SK-N-SH (cell line): ENCODE data around the gene MYL6B. TPM values are rescaled to one million over a fixed set of nuclear protein-coding genes. Genes with fewer than 3 reads are reported as not detected.

Source experiments
- CTCF ChIA-PET: fragments of 300-600, 350-600 bp; formaldehyde crosslinking; extraction: SDS; loops from one replicate; lab custom pipeline; 2021; lab: Yijun Ruan, JAX
- POLR2A ChIA-PET: fragments of 350-600 bp; sonication (Branson Sonifier 250); formaldehyde crosslinking; extraction: SDS; loops from one replicate; lab custom pipeline; 2020; ENCODE audit warnings: antibody characterized with exemption, inconsistent platforms; lab: Yijun Ruan, JAX
- DNase-seq: peaks from one replicate; pipeline ENCODE4 v3.0.0; 2012
- H2AFZ ChIP-seq: fragments of 200-600 bp; sonication (generic); 2 replicates; pipeline ENCODE4 v1.8.1; 2016; ENCODE audit warnings: antibody characterized with exemption, mild to moderate bottlenecking, low read depth
- H3F3A ChIP-seq: fragments of 200-600 bp; sonication (generic); replicated peaks from 2 replicates; pipeline ENCODE3; 2016; ENCODE audit warnings: antibody characterized with exemption, mild to moderate bottlenecking; ENCODE audit not compliant: insufficient read depth
- H3K27ac ChIP-seq, 2 experiments: fragments of 200-500 bp in 1 of 2; fragments of 200-600 bp in 1 of 2; sonication (Bioruptor generic) in 1 of 2; sonication (generic), shearing (Covaris generic) in 1 of 2; 2 replicates each; pipeline versions ENCODE4 v1.5.1 to v1.6.1; 2014 to 2016; ENCODE audit warnings: low read depth in 2 of 2, inconsistent platforms in 1 of 2, low read length in 1 of 2, mild to moderate bottlenecking in 1 of 2, mixed read lengths in 1 of 2
- H3K27me3 ChIP-seq: fragments of 200-600 bp; sonication (generic), shearing (Covaris generic); 2 replicates; pipeline ENCODE4 v1.6.1; 2016; ENCODE audit warnings: mixed run types; ENCODE audit not compliant: insufficient read depth
- H3K36me3 ChIP-seq, 2 experiments: fragments of 200-500 bp in 1 of 2; fragments of 200-600 bp in 1 of 2; sonication (Bioruptor generic) in 1 of 2; sonication (generic) in 1 of 2; replicated peaks in 1 of 2; 2 replicates each; pipeline versions ENCODE3 to v1.5.1; 2014 to 2016; ENCODE audit warnings: low read length in 1 of 2, mild to moderate bottlenecking in 1 of 2; ENCODE audit not compliant: insufficient read depth in 2 of 2, control insufficient read depth in 1 of 2
- H3K4me1 ChIP-seq, 2 experiments: fragments of 200-500 bp in 1 of 2; fragments of 200-600 bp in 1 of 2; sonication (Bioruptor generic) in 1 of 2; sonication (generic), shearing (Covaris generic) in 1 of 2; 2 replicates each; pipeline versions ENCODE4 v1.5.1 to v1.6.1; 2014 to 2016; ENCODE audit warnings: low read depth in 1 of 2, low read length in 1 of 2, mixed run types in 1 of 2; ENCODE audit not compliant: insufficient read depth in 2 of 2, control insufficient read depth in 1 of 2
- H3K4me2 ChIP-seq: fragments of 200-600 bp; sonication (generic), shearing (Covaris generic); 2 replicates; pipeline ENCODE4 v1.6.1; 2017; ENCODE audit warnings: mixed run types
- H3K4me3 ChIP-seq, 2 experiments: fragments of 200-500 bp in 1 of 2; fragments of 200-600 bp in 1 of 2; sonication (Bioruptor generic) in 1 of 2; sonication (generic), shearing (Covaris generic) in 1 of 2; 2 replicates each; pipeline versions ENCODE4 v1.5.1 to v1.8.1; 2014 to 2016; ENCODE audit warnings: low read depth in 2 of 2, inconsistent platforms in 1 of 2, low read length in 1 of 2, mild to moderate bottlenecking in 1 of 2, mixed read lengths in 1 of 2, moderate library complexity in 1 of 2
- H3K79me2 ChIP-seq: fragments of 200-600 bp; sonication (generic); 2 replicates; pipeline ENCODE4 v1.8.1; 2017; ENCODE audit warnings: mild to moderate bottlenecking; ENCODE audit not compliant: insufficient read depth
- H3K9ac ChIP-seq: fragments of 200-600 bp; sonication (generic); 2 replicates; pipeline ENCODE4 v1.6.1; 2017; ENCODE audit warnings: mixed run types
- H3K9me2 ChIP-seq: fragments of 200-600 bp; sonication (generic); 2 replicates; pipeline ENCODE4 v1.6.1; 2017; ENCODE audit warnings: mixed run types
- H3K9me3 ChIP-seq: fragments of 200-600 bp; sonication (generic); 2 replicates; pipeline ENCODE4 v1.6.1; 2017; ENCODE audit warnings: mixed run types, mild to moderate bottlenecking, moderate library complexity
- H4K20me1 ChIP-seq: fragments of 200-600 bp; sonication (generic); 2 replicates; pipeline ENCODE4 v1.6.1; 2017; ENCODE audit warnings: mild to moderate bottlenecking, mixed run types; ENCODE audit not compliant: insufficient read depth
- CTCF ChIP-seq: fragments of 200-600 bp; sonication (generic); IDR thresholded peaks from 2 replicates; pipeline ENCODE4 v1.6.1; 2017; ENCODE audit warnings: antibody characterized with exemption, mild to moderate bottlenecking, moderate library complexity
- ELF1 ChIP-seq: IDR thresholded peaks from 2 replicates; pipeline ENCODE4 v1.4.0; 2012
- EP300 ChIP-seq, 2 experiments: IDR thresholded peaks; 2 replicates each; pipeline versions ENCODE4 v1.4.0 to v1.6.1; 2012; ENCODE audit warnings: borderline replicate concordance in 1 of 2, low read depth in 1 of 2, low read length in 1 of 2
- EZH2phosphoT487 ChIP-seq: fragments of 200-600 bp; sonication (generic); IDR thresholded peaks from 2 replicates; pipeline ENCODE4 v1.6.1; 2017; ENCODE audit warnings: low read depth, mixed run types, mild to moderate bottlenecking, antibody characterized with exemption, moderate library complexity, borderline replicate concordance
- FOSL2 ChIP-seq: IDR thresholded peaks from 2 replicates; pipeline ENCODE4 v1.4.0; 2012; ENCODE audit warnings: low read depth, mild to moderate bottlenecking, moderate library complexity, borderline replicate concordance
- GABPA ChIP-seq: IDR thresholded peaks from 2 replicates; pipeline ENCODE4 v1.4.0; 2012; ENCODE audit warnings: low read depth, mild to moderate bottlenecking
- GATA2 ChIP-seq: sonication (generic); formaldehyde crosslinking; IDR thresholded peaks from 2 replicates; pipeline ENCODE4 v1.5.0; 2020; ENCODE audit warnings: mild to moderate bottlenecking, missing genetic modification reagents
- IRF3 ChIP-seq: fragments of 150-350 bp; IDR thresholded peaks from 2 replicates; pipeline ENCODE4 v1.6.1; 2016; ENCODE audit warnings: mild to moderate bottlenecking, low read depth, low read length
- JUND ChIP-seq: IDR thresholded peaks from 2 replicates; pipeline ENCODE4 v1.4.0; 2012
- MAX ChIP-seq: IDR thresholded peaks from 2 replicates; pipeline ENCODE4 v1.4.0; 2012; ENCODE audit warnings: low read depth
- MEF2A ChIP-seq: IDR thresholded peaks from 2 replicates; pipeline ENCODE4 v1.4.0; 2012; ENCODE audit warnings: low read depth, borderline replicate concordance
- NFIC ChIP-seq: IDR thresholded peaks from 2 replicates; pipeline ENCODE4 v1.4.0; 2012; ENCODE audit warnings: borderline replicate concordance
- RAD21 ChIP-seq: IDR thresholded peaks from 2 replicates; pipeline ENCODE4 v1.6.1; 2012; ENCODE audit warnings: mild to moderate bottlenecking, low read length
- RCOR1 ChIP-seq: fragments of 150-350 bp; IDR thresholded peaks from 2 replicates; pipeline ENCODE4 v1.6.1; 2017; ENCODE audit warnings: antibody characterized with exemption, low read length
- RFX5 ChIP-seq: IDR thresholded peaks from 2 replicates; pipeline ENCODE4 v1.6.1; 2012; ENCODE audit warnings: mild to moderate bottlenecking, improper control_type of control experiment, low read length
- SIN3A ChIP-seq: IDR thresholded peaks from 2 replicates; pipeline ENCODE4 v1.6.1; 2012; ENCODE audit warnings: low read depth, mild to moderate bottlenecking, low read length, moderate library complexity, borderline replicate concordance
- SMC3 ChIP-seq: IDR thresholded peaks from 2 replicates; pipeline ENCODE4 v1.6.1; 2012; ENCODE audit warnings: low read depth, low read length, improper control_type of control experiment
- TAF1 ChIP-seq: IDR thresholded peaks from 2 replicates; pipeline ENCODE4 v1.6.1; 2012; ENCODE audit warnings: low read depth, mild to moderate bottlenecking, low read length, moderate library complexity, borderline replicate concordance
- TCF12 ChIP-seq: IDR thresholded peaks from 2 replicates; pipeline ENCODE4 v1.4.0; 2012
- TEAD4 ChIP-seq: IDR thresholded peaks from 2 replicates; pipeline ENCODE4 v1.4.0; 2012; ENCODE audit warnings: mild to moderate bottlenecking, borderline replicate concordance; ENCODE audit not compliant: insufficient read depth
- USF1 ChIP-seq: IDR thresholded peaks from 2 replicates; pipeline ENCODE4 v1.4.0; 2012; ENCODE audit warnings: low read depth, borderline replicate concordance
- USF2 ChIP-seq: fragments of 150-350 bp; IDR thresholded peaks from 2 replicates; pipeline ENCODE4 v1.6.1; 2017; ENCODE audit warnings: antibody characterized with exemption, low read length, low read depth, borderline replicate concordance
- YY1 ChIP-seq: IDR thresholded peaks from 2 replicates; pipeline ENCODE4 v1.4.0; 2012; ENCODE audit warnings: low read depth, mild to moderate bottlenecking
- ZBTB33 ChIP-seq: IDR thresholded peaks from 2 replicates; pipeline ENCODE4 v1.4.0; 2012; ENCODE audit warnings: low read depth, borderline replicate concordance
- whole genome bisulfite sequencing: methylation state at CpG from one replicate; pipeline ENCODE4 v1.1.6; 2017; ENCODE audit warnings: low lambda C conversion rate; 5-methylcytosine and 5-hydroxymethylcytosine counted together
- polyA plus RNA-seq, 3 experiments: library from polyadenylated mRNA; depleted of rRNA; stranded (reverse); fragments of >200 nt; gene quantifications; 2 replicates each; pipeline ENCODE4 v1.2.3, GENCODE V29; 2012

Gene MYL6B
- polyA plus RNA-seq, 1 of the 3 experiments (the other 2 are of a cell fraction): 234 TPM

- TF ChIP-seq CTCF (no peak; the same call in none of the 2 replicates), RCOR1 (peak; percentile 61; the same call in 1 of the 2 replicates), MEF2A (no peak), TCF12 (no peak), TAF1 (no peak), TEAD4 (peak; percentile 93; the same call in 1 of the 2 replicates), EZH2phosphoT487 (no peak), MAX (peak; percentile 73), SMC3 (no peak), JUND (no peak), SIN3A (no peak)
These were observed 37.7 kb downstream of the MYL6B start (continued) for GRCh38 chr12:56189918-56190694.

- H3K27ac ChIP-seq: peak overlapping the region; percentile 83 to 87; a peak in 2 of 4 replicates
- H3K36me3 ChIP-seq: peaks cover 8 to 13% of the 10 kb centered on the region in 2 experiments
- 42% methylated on average over 9 of the region's 9 CpGs for WGBS
- H3K79me2 ChIP-seq: peaks cover 32% of the 10 kb centered on the region
- H3K4me3 ChIP-seq: peak overlapping the region; percentile 87 to 91
- no peaks in the 10 kb centered on the region for H3K9me2 ChIP-seq
- H2AFZ ChIP-seq: peak overlapping the region; percentile 96
- no peak for TF ChIP-seq ZBTB33
- TF ChIP-seq GATA2 (CRISPR knock-in tag): no peak
- TF ChIP-seq FOSL2: no peak
- no peak for TF ChIP-seq USF2
- TF ChIP-seq MAX: no peak
- no peak for TF ChIP-seq EP300 (IDR thresholded peaks at IDR 0.05; ENCODE audit: borderline replicate concordance in 1 of 2, low read depth in 1 of 2, low read length in 1 of 2)
- no peak for TF ChIP-seq RFX5
- no peak for TF ChIP-seq GABPA
- TF ChIP-seq TCF12: no peak
- TF ChIP-seq ELF1: no peak
- no peak for TF ChIP-seq USF1
- TF ChIP-seq EZH2phosphoT487: no peak
- TF ChIP-seq IRF3: no peak
- TF ChIP-seq MEF2A: no peak
- TF ChIP-seq NFIC: no peak
- no peak for TF ChIP-seq RAD21
- TF ChIP-seq YY1: no peak
- peak overlapping the region; percentile 94; the same call in 1 of the 2 replicates for H3K9ac ChIP-seq
- peak overlapping the region; percentile 97 for H3K4me2 ChIP-seq
- peaks cover 8% of the 10 kb centered on the region for H4K20me1 ChIP-seq
- H3K9me3 ChIP-seq: no peaks in the 10 kb centered on the region
- DNase-seq: no peak
- peaks cover 8 to 13% of the 10 kb centered on the region in 2 experiments; a peak in 2 of 4 replicates for H3K4me1 ChIP-seq
- ChIA-PET CTCF (interaction anchor here (1.0 to 13.8 kb wide), 12 partner anchors 11 to 146 kb away, joined by 3 to 272 read pairs (median 14); partner anchors contain the start of genes ANKRD52, COQ10A, ERBB3 and ESYT1), POLR2A (no interaction called here)
- peaks cover 19% of the 10 kb centered on the region for H3F3A ChIP-seq
- no peaks in the 10 kb centered on the region for H3K27me3 ChIP-seq
These were observed 38.3 kb downstream of the MYL6B start for GRCh38 chr12:56190695-56191155.
